Pancreas (tissue), 10 donors: ENCODE measurements around the gene RIMS4. TPM values are rescaled to one million over a fixed set of nuclear protein-coding genes. Genes with fewer than 3 reads are reported as not detected.
"Not testable (repeated sequence)": the region's sequence is repeated elsewhere in the genome, so short reads cannot be mapped to it uniquely, and the experiment has no call there.

Experiments used
- ATAC-seq, 4 donors: fragments of 200-7000 bp; cut with Tn5 transposase; one replicate each; pipeline versions ENCODE4 v1.8.0 to v1.9.1; 2020; ENCODE audit warnings: mild to moderate bottlenecking in 4 of 4, moderate library complexity in 4 of 4
- DNase-seq, 6 donors: peaks; one replicate each; pipeline ENCODE4 v3.0.0-alpha.2; 2020
- FAIRE-seq: peaks from 2 replicates; lab custom pipeline; 2012; peaks lifted over from hg19 to GRCh38; lab: Jason Lieb, UNC
- H3K27ac ChIP-seq, 4 donors: fragments of 200-600 bp; sonication (generic); 1 replicate in 3 of 4; 2 replicates in 1 of 4; pipeline versions ENCODE4 v1.5.0 to v1.8.0; 2020
- H3K27me3 ChIP-seq, 4 donors: fragments of 200-600 bp; one replicate each; pipeline ENCODE4 v1.8.0; 2021
- H3K36me3 ChIP-seq, 3 donors: fragments of 200-600 bp; sonication (generic) in 1 of 3; one replicate each; pipeline versions ENCODE4 v1.5.0 to v1.8.0; 2020 to 2021
- H3K4me1 ChIP-seq, 3 donors: fragments of 200-600 bp; one replicate each; pipeline ENCODE4 v1.8.0; 2021
- H3K4me3 ChIP-seq, 4 donors: fragments of 200-600 bp; sonication (generic) in 2 of 4; one replicate each; pipeline versions ENCODE4 v1.5.0 to v1.8.0; 2020 to 2021
- H3K9me3 ChIP-seq, 4 donors: fragments of 200-600 bp; one replicate each; pipeline ENCODE4 v1.8.0; 2021
- CTCF ChIP-seq, 4 donors: fragments of 200-600 bp; sonication (generic) in 3 of 4; IDR thresholded peaks; one replicate each; pipeline versions ENCODE4 v1.5.0 to v1.8.0; 2021; ENCODE audit warnings: antibody characterized with exemption in 4 of 4
- WGBS, 2 donors: extraction: QIAGEN DNeasy Blood & Tissue Kit; methylation state at CpG; one replicate each; pipeline ENCODE4 v1.1.7; 2013; 5-methylcytosine and 5-hydroxymethylcytosine counted together
- intact Hi-C, 3 donors: fragments of 100-400 bp; cut with DNase I; formaldehyde crosslinking; loops; one replicate each; pipeline versions ENCODE4 v1.11.1 to v1.14.2; 2022
- polyA plus RNA-seq, 2 donors: library from polyadenylated mRNA; stranded (reverse); fragments of 200-250 nt; gene quantifications; one replicate each; pipeline ENCODE4 v1.2.3, GENCODE V29; 2013
- total RNA-seq, 6 donors: library from RNA; stranded (reverse); fragmentation: NEBNext Ultra II Directional in 4 of 6; extraction: Animal tissue kit (Norgen Biotek cat#: 25700) in 4 of 6; gene quantifications; one replicate each; pipeline versions ENCODE4 v1.2.1 to v1.2.4, GENCODE V29; 2021 to 2023
- donor health status: healthy with polysubstance abuse.
- donor health status: DM: no; HTN: no; CAD: no; lungs with moderate emphysema.
- donor health status: DM: no; HTN: no; CAD: no.
- donor health status: control.
- donor health status: control.
- donor health status: Bipolar disorder and iron deficiency.
- donor health status: DM: yes; HTN: yes; CAD: no.
- donor health status: DM: no; HTN: no; CAD: no.
- donor health status: DM: no; HTN: no; CAD: no.
- donor health status: DM: yes; HTN: yes; CAD: no.

The RIMS4 gene
- total and polyA plus RNA-seq, 8 donors: 0.03 to 0.20 (median 0.08) TPM; not detected in 1

- Histone ChIP-seq H3K27ac (no peak overlapping the region), H3K9me3 (no peaks in the 10 kb centered on the region), H3K36me3 (no peaks in the 10 kb centered on the region), H3K4me3 (no peak overlapping the region), H3K4me1 (no peaks in the 10 kb centered on the region), H3K27me3 (no peaks in the 10 kb centered on the region)
- intact Hi-C loops: no loop called here
- 31 to 51% methylated on average over 5 of the region's 5 CpGs for WGBS, 2 donors
- no peak for FAIRE-seq
- no peak for TF ChIP-seq CTCF (IDR thresholded peaks at IDR 0.05)
- no peak for ATAC-seq
- DNase-seq: no peak
Observed at GRCh38 chr20:44769481-44769863, 40.9 kb downstream of the RIMS4 start.

- no peak overlapping the region for H3K4me3 ChIP-seq
- no peaks in the 10 kb centered on the region for H3K4me1 ChIP-seq
- no peaks in the 10 kb centered on the region for H3K36me3 ChIP-seq
- 22 to 30% methylated on average over 5 of the region's 5 CpGs for WGBS, 2 donors
- no peak for TF ChIP-seq CTCF (IDR thresholded peaks at IDR 0.05)
- H3K9me3 ChIP-seq: no peaks in the 10 kb centered on the region
- intact Hi-C loops: no loop called here
- no peak overlapping the region for H3K27ac ChIP-seq
- no peak for DNase-seq
- ATAC-seq: no peak
- no peaks in the 10 kb centered on the region for H3K27me3 ChIP-seq
- no peak for FAIRE-seq
Observed at GRCh38 chr20:44768854-44769480, 41.4 kb downstream of the RIMS4 start.

GRCh38 chr20:44768256-44768655, 42.1 kb downstream of the RIMS4 start:
- whole genome bisulfite sequencing, 2 donors: 60 to 76% methylated on average over 8 of the region's 8 CpGs
- H3K4me3 ChIP-seq: no peak overlapping the region
- FAIRE-seq (no peak), ATAC-seq (no peak), DNase-seq (no peak)
- intact Hi-C loops: no loop called here
- no peaks in the 10 kb centered on the region for H3K27me3 ChIP-seq
- H3K9me3 ChIP-seq: no peaks in the 10 kb centered on the region
- H3K4me1 ChIP-seq: no peaks in the 10 kb centered on the region
- H3K27ac ChIP-seq: no peak overlapping the region
- no peak for TF ChIP-seq CTCF (IDR thresholded peaks at IDR 0.05)
- no peaks in the 10 kb centered on the region for H3K36me3 ChIP-seq

- Histone ChIP-seq H3K9me3 (no peaks in the 10 kb centered on the region), H3K27me3 (no peaks in the 10 kb centered on the region), H3K4me1 (no peaks in the 10 kb centered on the region), H3K27ac (no peak overlapping the region), H3K4me3 (no peak overlapping the region), H3K36me3 (no peaks in the 10 kb centered on the region)
- WGBS, 2 donors: 31 to 37% methylated on average over 7 of the region's 7 CpGs
- no peak for DNase-seq
- TF ChIP-seq CTCF (IDR thresholded peaks at IDR 0.05): no peak
- intact Hi-C loops: no loop called here
- no peak for FAIRE-seq
- peak in 2 of 4 donors; percentile 34 to 55 for ATAC-seq
Observed at GRCh38 chr20:44765701-44766347, 44.5 kb downstream of the RIMS4 start.

GRCh38 chr20:44765091-44765490, 45.3 kb downstream of the RIMS4 start:
- intact Hi-C loops: no loop called here
- TF ChIP-seq CTCF (IDR thresholded peaks at IDR 0.05): no peak
- no peak for ATAC-seq
- no peaks in the 10 kb centered on the region for H3K9me3 ChIP-seq
- H3K27me3 ChIP-seq: no peaks in the 10 kb centered on the region
- H3K4me1 ChIP-seq: no peaks in the 10 kb centered on the region
- no peak overlapping the region for H3K4me3 ChIP-seq
- no peak overlapping the region for H3K27ac ChIP-seq
- no peak for FAIRE-seq
- 38 to 39% methylated on average over 4 of the region's 4 CpGs for WGBS, 2 donors
- DNase-seq: no peak
- H3K36me3 ChIP-seq: no peaks in the 10 kb centered on the region

GRCh38 chr20:44763798-44764197, 46.5 kb downstream of the RIMS4 start:
- 61 to 65% methylated on average over 3 of the region's 3 CpGs for WGBS, 2 donors
- H3K9me3 ChIP-seq, H3K4me1 ChIP-seq, H3K27me3 ChIP-seq, H3K27ac ChIP-seq, H3K4me3 ChIP-seq, intact Hi-C loops, FAIRE-seq, ATAC-seq, DNase-seq, H3K36me3 ChIP-seq: not testable (repeated sequence)
